HG03039 (cell line): ENCODE results near the gene UQCRFS1.
"Not testable (repeated sequence)": the region's sequence is repeated elsewhere in the genome, so short reads cannot be mapped to it uniquely, and the experiment has no call there.

Experiments
- ATAC-seq: cut with Tn5 transposase; IDR thresholded peaks from one replicate; pipeline ENCODE4 v1.9.1; 2021; ENCODE audit warnings: mild to moderate bottlenecking, moderate library complexity; ENCODE audit not compliant: unreplicated experiment

UQCRFS1 gene

GRCh38 chr19:29215322-29215845 is 2.4 kb upstream of the UQCRFS1 start:
- no peak for ATAC-seq

- ATAC-seq, result no peak
These were observed 1.5 kb upstream of the UQCRFS1 start for GRCh38 chr19:29214411-29214810.

GRCh38 chr19:29212356-29212647 is 649 bp downstream of the UQCRFS1 start:
- ATAC-seq, result no peak

- no peak for ATAC-seq
These were observed 1.2 kb downstream of the UQCRFS1 start for GRCh38 chr19:29211562-29212355.

- ATAC-seq, result not testable (repeated sequence)
These were observed 1.9 kb downstream of the UQCRFS1 start for GRCh38 chr19:29211041-29211440.

GRCh38 chr19:29210502-29210901 is 2.4 kb downstream of the UQCRFS1 start:
- not testable (repeated sequence) for ATAC-seq

GRCh38 chr19:29207403-29208187 is 5.4 kb downstream of the UQCRFS1 start:
- not testable (repeated sequence) for ATAC-seq

- no peak for ATAC-seq
These were observed 6.5 kb downstream of the UQCRFS1 start for GRCh38 chr19:29206453-29206852.

GRCh38 chr19:29202281-29202680 is 10.7 kb downstream of the UQCRFS1 start:
- ATAC-seq, result no peak

GRCh38 chr19:29201855-29202254 is 11.1 kb downstream of the UQCRFS1 start:
- ATAC-seq, result no peak

- ATAC-seq, result no peak
These were observed 18.3 kb downstream of the UQCRFS1 start for GRCh38 chr19:29194658-29195057.

- no peak for ATAC-seq
These were observed 19.8 kb downstream of the UQCRFS1 start for GRCh38 chr19:29193155-29193554.

GRCh38 chr19:29191005-29191404 is 21.9 kb downstream of the UQCRFS1 start:
- no peak for ATAC-seq

GRCh38 chr19:29189033-29189360 is 24.0 kb downstream of the UQCRFS1 start:
- no peak for ATAC-seq

GRCh38 chr19:29188289-29189032 is 24.5 kb downstream of the UQCRFS1 start:
- no peak for ATAC-seq

- ATAC-seq, result no peak
These were observed 25.3 kb downstream of the UQCRFS1 start for GRCh38 chr19:29187676-29188075.

- ATAC-seq, result no peak
These were observed 27.5 kb downstream of the UQCRFS1 start for GRCh38 chr19:29185427-29185826.

- ATAC-seq, result no peak
These were observed 35.8 kb downstream of the UQCRFS1 start for GRCh38 chr19:29176981-29177754.

- no peak for ATAC-seq
These were observed 39.1 kb downstream of the UQCRFS1 start for GRCh38 chr19:29173896-29174295.

- no peak for ATAC-seq
These were observed 40.6 kb downstream of the UQCRFS1 start for GRCh38 chr19:29172302-29172701.

- ATAC-seq, result no peak
These were observed 41.4 kb downstream of the UQCRFS1 start for GRCh38 chr19:29171525-29171924.
